Activated CD8-positive, alpha-beta memory T cell treated with anti-CD3 and anti-CD28 coated beads for 24 hours (primary cell): ENCODE measurements around the gene UTP11.

ENCODE experiments used
- DNase-seq: peaks from one replicate; pipeline ENCODE4 v3.0.0-alpha.2; 2020

The UTP11 gene

GRCh38 chr1:38073534-38074301 is 61.2 kb downstream of the UTP11 start:
- no peak for DNase-seq

GRCh38 chr1:38074302-38074677 is 61.8 kb downstream of the UTP11 start:
- DNase-seq: no peak
